Gastrocnemius medialis (tissue), 4 donors: ENCODE data around the gene PDE4B.

Experiments used
- POLR2A ChIP-seq, 2 donors: fragments of 450-650 bp; IDR thresholded peaks; one replicate each; pipeline ENCODE4 v1.6.1; 2017; ENCODE audit warnings: antibody characterized with exemption in 2 of 2, mild to moderate bottlenecking in 2 of 2, moderate library complexity in 2 of 2
- TF ChIP-seq, protein P1 (sequence below), 5 experiments: fragments of 450-650 bp in 3 of 5; fragments of 200-600 bp in 2 of 5; sonication (generic) in 2 of 5; IDR thresholded peaks in 4 of 5; conservative IDR thresholded peaks in 1 of 5; 1 replicate in 4 of 5; 2 replicates in 1 of 5; pipeline ENCODE4 v1.5.1; 2016 to 2019; ENCODE audit warnings: antibody characterized with exemption in 5 of 5, mild to moderate bottlenecking in 3 of 5, moderate library complexity in 3 of 5

DNA sequence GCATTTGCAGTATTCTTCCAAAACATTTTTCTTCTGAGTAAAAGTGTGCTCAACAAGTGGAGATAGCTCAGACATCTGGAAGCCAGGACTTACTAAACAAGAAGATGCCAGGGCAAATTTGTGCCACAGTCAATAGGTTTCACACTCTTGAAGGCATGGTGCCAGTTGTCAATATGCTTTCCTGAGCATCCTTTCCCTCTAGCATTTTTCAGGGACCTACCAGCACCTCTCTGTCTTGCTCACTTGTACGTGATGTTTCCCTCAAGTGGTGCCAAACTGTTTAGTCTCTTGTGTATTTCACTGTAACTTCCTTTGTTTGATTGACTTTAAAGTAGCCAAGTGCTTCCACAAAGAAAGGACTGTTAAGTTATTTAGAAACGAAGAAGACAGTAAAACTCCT is 547.2 kb downstream of the PDE4B start:
- TF ChIP-seq, protein P1, sequence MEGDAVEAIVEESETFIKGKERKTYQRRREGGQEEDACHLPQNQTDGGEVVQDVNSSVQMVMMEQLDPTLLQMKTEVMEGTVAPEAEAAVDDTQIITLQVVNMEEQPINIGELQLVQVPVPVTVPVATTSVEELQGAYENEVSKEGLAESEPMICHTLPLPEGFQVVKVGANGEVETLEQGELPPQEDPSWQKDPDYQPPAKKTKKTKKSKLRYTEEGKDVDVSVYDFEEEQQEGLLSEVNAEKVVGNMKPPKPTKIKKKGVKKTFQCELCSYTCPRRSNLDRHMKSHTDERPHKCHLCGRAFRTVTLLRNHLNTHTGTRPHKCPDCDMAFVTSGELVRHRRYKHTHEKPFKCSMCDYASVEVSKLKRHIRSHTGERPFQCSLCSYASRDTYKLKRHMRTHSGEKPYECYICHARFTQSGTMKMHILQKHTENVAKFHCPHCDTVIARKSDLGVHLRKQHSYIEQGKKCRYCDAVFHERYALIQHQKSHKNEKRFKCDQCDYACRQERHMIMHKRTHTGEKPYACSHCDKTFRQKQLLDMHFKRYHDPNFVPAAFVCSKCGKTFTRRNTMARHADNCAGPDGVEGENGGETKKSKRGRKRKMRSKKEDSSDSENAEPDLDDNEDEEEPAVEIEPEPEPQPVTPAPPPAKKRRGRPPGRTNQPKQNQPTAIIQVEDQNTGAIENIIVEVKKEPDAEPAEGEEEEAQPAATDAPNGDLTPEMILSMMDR (IDR thresholded peaks at IDR 0.05 in 4 of 5, conservative IDR thresholded peaks at IDR 0.05 in 1 of 5), result no peak
- no peak for TF ChIP-seq POLR2A (IDR thresholded peaks at IDR 0.05)
